Caco-2 (cell line): ENCODE results near the gene ACAT2. TPM values are rescaled to one million over a fixed set of nuclear protein-coding genes. Genes with fewer than 3 reads are reported as not detected.
"Not testable (repeated sequence)": the region's sequence is repeated elsewhere in the genome, so short reads cannot be mapped to it uniquely, and the experiment has no call there.

ENCODE experiments used
- BruUV-seq: library from RNA; stranded (reverse); fragments of 400-500 nt; replicated peaks from 2 replicates; lab custom pipeline; 2021; lab: Mats Ljungman, UMichigan
- CTCF ChIA-PET: fragments of 300-600 bp; sonication (Branson Sonifier 250); formaldehyde crosslinking; loops from one replicate; lab custom pipeline; 2022; ENCODE audit warnings: antibody characterized with exemption; lab: Charles Lee
- POLR2A ChIA-PET: fragments of 300-600 bp; sonication (Branson Sonifier 250); formaldehyde crosslinking; loops from one replicate; lab custom pipeline; 2022; ENCODE audit warnings: antibody characterized with exemption; lab: Charles Lee
- DNase-seq, 2 experiments: peaks; one replicate each; pipeline versions ENCODE4 v3.0.0 to v3.0.0-alpha.2; 2020 to 2022
- H3K27me3 ChIP-seq: replicated peaks from 2 replicates; pipeline ENCODE4 v1.6.0; 2011; ENCODE audit warnings: low read length; ENCODE audit not compliant: control insufficient read depth, insufficient read depth
- H3K36me3 ChIP-seq: 2 replicates; pipeline ENCODE4 v1.5.1; 2011; ENCODE audit warnings: low read length; ENCODE audit not compliant: control insufficient read depth, insufficient read depth
- H3K4me1 ChIP-seq: fragments of 250-450 bp; sonication (Bioruptor Pico); 2 replicates; pipeline ENCODE4 v1.5.1; 2020; ENCODE audit warnings: mild to moderate bottlenecking
- H3K4me3 ChIP-seq: 2 replicates; pipeline ENCODE4 v1.5.1; 2011; ENCODE audit warnings: low read depth, mild to moderate bottlenecking, control low read depth, low read length
- H3K9me3 ChIP-seq: fragments of 250-450 bp; sonication (Bioruptor Pico); 2 replicates; pipeline ENCODE4 v1.5.1; 2020; ENCODE audit warnings: mild to moderate bottlenecking, moderate library complexity
- H3K27ac Mint-ChIP-seq: one replicate; pipeline ENCODE4 v1.8.0; 2022; ENCODE audit warnings: mixed read lengths; ENCODE audit not compliant: unreplicated experiment
- H3K27me3 Mint-ChIP-seq: one replicate; pipeline ENCODE4 v1.8.0; 2022; ENCODE audit warnings: mixed read lengths; ENCODE audit not compliant: insufficient read depth, unreplicated experiment
- H3K36me3 Mint-ChIP-seq: one replicate; pipeline ENCODE4 v1.8.0; 2022; ENCODE audit warnings: mild to moderate bottlenecking, mixed read lengths; ENCODE audit not compliant: insufficient read depth, unreplicated experiment
- H3K4me1 Mint-ChIP-seq: one replicate; pipeline ENCODE4 v1.8.0; 2022; ENCODE audit warnings: low read depth, mixed read lengths; ENCODE audit not compliant: unreplicated experiment
- H3K4me3 Mint-ChIP-seq: one replicate; pipeline ENCODE4 v1.8.0; 2022; ENCODE audit warnings: mild to moderate bottlenecking, moderate library complexity, mixed read lengths; ENCODE audit not compliant: unreplicated experiment
- H3K9me3 Mint-ChIP-seq: one replicate; pipeline ENCODE4 v1.8.0; 2022; ENCODE audit warnings: mixed read lengths; ENCODE audit not compliant: unreplicated experiment
- CTCF ChIP-seq, 2 experiments: fragments of 200-600 bp in 1 of 2; IDR thresholded peaks; 1 replicate in 1 of 2; 2 replicates in 1 of 2; pipeline versions ENCODE4 v1.5.1 to v1.8.0; 2011 to 2022; ENCODE audit warnings: antibody characterized with exemption in 1 of 2, control low read depth in 1 of 2, inconsistent platforms in 1 of 2, low read depth in 1 of 2, low read length in 1 of 2, mild to moderate bottlenecking in 1 of 2, moderate library complexity in 1 of 2; ENCODE audit not compliant: insufficient read depth in 1 of 2, severe bottlenecking in 1 of 2, unreplicated experiment in 1 of 2
- intact Hi-C: fragments of 100-400 bp; cut with micrococcal nuclease; formaldehyde crosslinking; loops from one replicate; pipeline ENCODE4 v1.10.0; 2022; ENCODE audit not compliant: unreplicated experiment
- total RNA-seq: library from RNA; stranded (reverse); gene quantifications from 2 replicates; pipeline ENCODE4 v1.2.3, GENCODE V29; 2022

ACAT2 gene
- total RNA-seq, 1 experiment from 2014 or later: 131 TPM

DNA sequence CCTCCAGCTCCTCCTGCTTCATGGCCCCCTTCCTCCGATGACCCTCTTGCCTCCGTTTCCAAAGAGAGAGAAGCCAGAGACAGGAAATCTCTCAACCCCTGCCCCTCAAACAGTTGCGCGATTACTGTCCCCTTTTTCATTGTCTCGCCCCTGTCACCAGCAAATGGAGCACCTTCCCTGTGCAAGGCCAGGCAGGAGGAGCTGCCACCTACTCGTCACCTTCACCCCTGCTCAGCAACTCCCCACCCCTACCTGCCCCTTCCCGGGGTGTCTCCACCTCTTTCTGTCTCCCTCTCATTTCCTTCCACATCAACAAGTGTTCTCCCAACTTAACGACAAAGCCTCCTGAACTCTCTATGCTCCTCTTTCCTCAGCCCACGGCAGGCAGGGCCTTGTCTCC lies 51.9 kb downstream of the ACAT2 start:
- DNase-seq: no peak
- Mint-ChIP-seq H3K36me3 (no peaks in the 10 kb centered on the region), H3K27ac (no peak overlapping the region), H3K4me3 (no peak overlapping the region), H3K4me1 (peaks cover 15% of the 10 kb centered on the region), H3K9me3 (no peaks in the 10 kb centered on the region), H3K27me3 (no peaks in the 10 kb centered on the region)
- no peak for TF ChIP-seq CTCF (IDR thresholded peaks at IDR 0.05; ENCODE audit: insufficient read depth in 1 of 2, low read depth in 1 of 2, low read length in 1 of 2, severe bottlenecking in 1 of 2, unreplicated experiment in 1 of 2)
- Histone ChIP-seq H3K9me3 (no peaks in the 10 kb centered on the region), H3K36me3 (no peaks in the 10 kb centered on the region), H3K4me3 (no peak overlapping the region), H3K27me3 (no peaks in the 10 kb centered on the region), H3K4me1 (peaks cover 3% of the 10 kb centered on the region; the same call in 1 of the 2 replicates)
- BruUV-seq: no TSS peak
- CTCF ChIA-PET: interaction anchor here (0.5 kb wide), 1 partner anchor 73 kb away, joined by 4 read pairs; no protein-coding TSS in a partner anchor
- intact Hi-C loops: no loop called here
- POLR2A ChIA-PET: no interaction called here

DNA sequence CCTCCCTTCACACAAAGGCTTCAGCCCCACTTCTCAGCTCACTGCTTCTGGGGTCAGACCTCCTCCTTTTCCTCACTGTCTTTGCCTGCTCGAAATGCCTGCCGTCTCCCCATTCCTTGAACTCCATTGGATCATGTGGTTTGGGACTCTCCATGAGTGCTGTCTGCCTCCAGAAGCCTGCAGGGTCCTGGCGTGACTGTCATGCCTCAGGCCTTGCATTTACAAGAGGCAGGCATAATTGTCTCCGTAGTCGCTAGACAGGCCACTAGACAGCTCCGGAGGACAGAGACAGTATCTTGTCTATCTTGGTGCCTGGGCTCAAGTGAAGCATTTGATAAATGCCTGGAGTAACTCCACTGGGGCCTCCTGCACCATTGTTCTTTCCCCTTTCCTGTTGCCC lies 53.6 kb downstream of the ACAT2 start:
- POLR2A ChIA-PET: interaction anchor here (0.6 kb wide), 1 partner anchor 46 kb away, joined by 5 read pairs; no protein-coding TSS in a partner anchor
- BruUV-seq: no TSS peak
- Histone ChIP-seq H3K4me3 (no peak overlapping the region), H3K27me3 (no peaks in the 10 kb centered on the region), H3K4me1 (no peaks in the 10 kb centered on the region), H3K9me3 (no peaks in the 10 kb centered on the region), H3K36me3 (no peaks in the 10 kb centered on the region)
- TF ChIP-seq CTCF (IDR thresholded peaks at IDR 0.05; ENCODE audit: insufficient read depth in 1 of 2, low read depth in 1 of 2, low read length in 1 of 2, severe bottlenecking in 1 of 2, unreplicated experiment in 1 of 2): no peak
- intact Hi-C loops: no loop called here
- Mint-ChIP-seq H3K9me3 (no peaks in the 10 kb centered on the region), H3K36me3 (no peaks in the 10 kb centered on the region), H3K4me3 (no peak overlapping the region), H3K27me3 (no peaks in the 10 kb centered on the region), H3K4me1 (peaks cover 7% of the 10 kb centered on the region), H3K27ac (no peak overlapping the region)
- no peak for DNase-seq
- CTCF ChIA-PET: no interaction called here

DNA sequence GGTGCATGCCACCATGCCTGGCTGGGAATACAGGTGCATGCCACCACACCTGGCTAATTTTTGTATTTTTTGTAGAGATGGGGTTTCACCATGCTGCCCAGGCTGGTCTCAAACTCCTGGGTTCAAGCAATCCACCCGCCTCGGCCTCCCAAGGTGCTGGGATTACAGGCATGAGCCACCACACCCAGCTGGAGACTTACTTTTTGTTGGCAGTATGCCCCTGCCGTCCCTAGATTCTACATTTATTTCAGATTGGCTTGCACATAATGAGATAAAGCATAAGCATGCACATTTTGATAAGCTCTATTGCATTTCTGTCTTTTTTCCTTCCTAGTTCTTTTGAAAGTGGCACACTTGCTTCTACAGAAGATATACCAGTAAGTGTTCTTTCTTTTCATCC lies 54.9 kb downstream of the ACAT2 start:
- H3K9me3 Mint-ChIP-seq, H3K4me3 ChIP-seq, H3K36me3 ChIP-seq, H3K36me3 Mint-ChIP-seq, H3K9me3 ChIP-seq, DNase-seq, BruUV-seq, H3K4me1 Mint-ChIP-seq, CTCF ChIA-PET, H3K27ac Mint-ChIP-seq, H3K4me3 Mint-ChIP-seq, H3K4me1 ChIP-seq, H3K27me3 Mint-ChIP-seq, intact Hi-C loops, H3K27me3 ChIP-seq, POLR2A ChIA-PET: not testable (repeated sequence)
